Measurements from ENCODE around the gene CTCF. TPM values are rescaled to one million over a fixed set of nuclear protein-coding genes. Genes with fewer than 3 reads are reported as not detected.

CTCF gene
- total and polyA plus RNA-seq, 2 experiments from 2014 or later: 64.5 to 72.3 TPM

- no peak for TF ChIP-seq CTCF (conservative IDR thresholded peaks at IDR 0.05; ENCODE audit: low read depth in 2 of 2)
- no peak for TF ChIP-seq STAT1 (IDR thresholded peaks at IDR 0.05; ENCODE audit: unreplicated experiment)
- TF ChIP-seq JUNB (IDR thresholded peaks at IDR 0.05; ENCODE audit: unreplicated experiment): no peak
- no peak for TF ChIP-seq EZH2phosphoT487 (IDR thresholded peaks at IDR 0.05; ENCODE audit: unreplicated experiment)
- TF ChIP-seq REST (IDR thresholded peaks at IDR 0.05; ENCODE audit: unreplicated experiment): no peak
- no peak for TF ChIP-seq ETS1 (IDR thresholded peaks at IDR 0.05)
- TF ChIP-seq POLR2AphosphoS5 (IDR thresholded peaks at IDR 0.05; ENCODE audit: low read depth): no peak
- no peak for TF ChIP-seq CREB1 (CRISPR knock-in tag; IDR thresholded peaks at IDR 0.05; ENCODE audit: low read depth)
- no peak for TF ChIP-seq ZNF331 (CRISPR knock-in tag; IDR thresholded peaks at IDR 0.05; ENCODE audit: low read depth)
- no peak for TF ChIP-seq NANOG (IDR thresholded peaks at IDR 0.05; ENCODE audit: borderline replicate concordance)
Measured at GRCh38 chr16:67645397-67646121, 83.2 kb downstream of the CTCF start (continued).

GRCh38 chr16:67647111-67647651 lies 84.9 kb downstream of the CTCF start:
- Mint-ChIP-seq H3K4me1 (peaks cover 11% of the 10 kb centered on the region), H3K36me3 (ENCODE audit: low read depth) (peaks cover 4% of the 10 kb centered on the region; the same call in 1 of the 3 replicates), H3K27me3 (ENCODE audit: insufficient read depth, low read depth, poor library complexity) (peaks cover 72% of the 10 kb centered on the region), H3K9me3 (no peaks in the 10 kb centered on the region), H3K4me3 (no peak overlapping the region), H3K27ac (no peak overlapping the region)
- Histone ChIP-seq H3K4me3 (no peak overlapping the region), H3K79me2 (replicated peaks; ENCODE audit: insufficient read depth) (no peaks in the 10 kb centered on the region), H3K4me2 (no peak overlapping the region), H2AFZ (no peak overlapping the region), H3K9me2 (ENCODE audit: insufficient read depth) (no peaks in the 10 kb centered on the region), H3K36me3 (ENCODE audit: insufficient read depth) (no peaks in the 10 kb centered on the region), H4K20me1 (replicated peaks; ENCODE audit: insufficient read depth) (no peaks in the 10 kb centered on the region; the same call in 1 of the 2 replicates), H3K27me3 (ENCODE audit: insufficient read depth) (peaks cover 71% of the 10 kb centered on the region), H3K4me1 (ENCODE audit: insufficient read depth) (no peaks in the 10 kb centered on the region; the same call in 1 of the 2 replicates), H3F3A (replicated peaks; ENCODE audit: low read depth) (peaks cover 7% of the 10 kb centered on the region; the same call in 1 of the 2 replicates), H3K27ac (ENCODE audit: low read depth) (no peak overlapping the region)
- DNase-seq (ENCODE audit: low spot score): peak; percentile 34
- TF ChIP-seq EZH2phosphoT487 (IDR thresholded peaks at IDR 0.05; ENCODE audit: unreplicated experiment) (no peak), ZNF462 (CRISPR knock-in tag; IDR thresholded peaks at IDR 0.05) (no peak), EZH2 (IDR thresholded peaks at IDR 0.05; ENCODE audit: low read depth, unreplicated experiment) (no peak)
- ATAC-seq: no peak
